WTC11 (cell line): ENCODE results near the gene NCF4. TPM values are rescaled to one million over a fixed set of nuclear protein-coding genes. Genes with fewer than 3 reads are reported as not detected.

Experiments used
- ATAC-seq: fragments of 200-7000 bp; cut with Tn5 transposase; 2 replicates; pipeline ENCODE4 v1.10.0; 2021; ENCODE audit warnings: mild to moderate bottlenecking, moderate library complexity
- CTCF ChIA-PET: fragments of 300-600 bp; sonication (Branson Sonifier 250); formaldehyde crosslinking; loops from one replicate; lab custom pipeline; 2021; ENCODE audit warnings: antibody characterized with exemption; lab: Charles Lee
- POLR2A ChIA-PET: fragments of 350-600 bp; sonication (Branson Sonifier 250); formaldehyde crosslinking; loops from one replicate; lab custom pipeline; 2021; ENCODE audit warnings: antibody characterized with exemption; lab: Charles Lee
- DNase-seq: peaks from one replicate; pipeline ENCODE4 v3.0.0; 2021; ENCODE audit warnings: low spot score
- H3K27ac Mint-ChIP-seq: 2 replicates; pipeline ENCODE4 v1.8.0; 2021; ENCODE audit warnings: mixed read lengths
- H3K27me3 Mint-ChIP-seq: 2 replicates; pipeline ENCODE4 v1.8.0; 2021; ENCODE audit warnings: low read depth, mild to moderate bottlenecking, moderate library complexity, mixed read lengths
- H3K36me3 Mint-ChIP-seq: 2 replicates; pipeline ENCODE4 v1.8.0; 2021; ENCODE audit warnings: mixed read lengths
- H3K4me1 Mint-ChIP-seq: 2 replicates; pipeline ENCODE4 v1.8.0; 2022; ENCODE audit warnings: mixed read lengths
- H3K4me3 Mint-ChIP-seq: 2 replicates; pipeline ENCODE4 v1.8.0; 2021; ENCODE audit warnings: mild to moderate bottlenecking, moderate library complexity, mixed read lengths
- H3K9me3 Mint-ChIP-seq: 2 replicates; pipeline ENCODE4 v1.8.0; 2021; ENCODE audit warnings: mixed read lengths
- EMX1 ChIP-seq: fragments of 250-450 bp; sonication (Bioruptor Pico); IDR thresholded peaks from 2 replicates; pipeline ENCODE4 v1.8.0; 2021; ENCODE audit warnings: mild to moderate bottlenecking
- ESRRA ChIP-seq: sonication (generic); formaldehyde crosslinking; IDR thresholded peaks from 2 replicates; pipeline ENCODE4 v1.8.1; 2022; ENCODE audit warnings: mild to moderate bottlenecking, missing genetic modification reagents, borderline replicate concordance
- GABPB1 ChIP-seq: sonication (generic); formaldehyde crosslinking; IDR thresholded peaks from 2 replicates; pipeline ENCODE4 v1.8.1; 2023; ENCODE audit warnings: mild to moderate bottlenecking, missing genetic modification reagents
- NFATC4 ChIP-seq: fragments of 250-450 bp; sonication (Bioruptor Pico); IDR thresholded peaks from 2 replicates; pipeline ENCODE4 v1.9.0; 2021; ENCODE audit warnings: mild to moderate bottlenecking
- NFE2L1 ChIP-seq: sonication (generic); formaldehyde crosslinking; IDR thresholded peaks from 2 replicates; pipeline ENCODE4 v1.8.1; 2023; ENCODE audit warnings: missing genetic modification reagents
- SMAD3 ChIP-seq: sonication (generic); formaldehyde crosslinking; IDR thresholded peaks from 2 replicates; pipeline ENCODE4 v1.8.0; 2022; ENCODE audit warnings: missing genetic modification reagents, mild to moderate bottlenecking, borderline replicate concordance
- TEAD1 ChIP-seq: sonication (generic); formaldehyde crosslinking; IDR thresholded peaks from 2 replicates; pipeline ENCODE4 v1.8.0; 2022; ENCODE audit warnings: mild to moderate bottlenecking, missing genetic modification reagents
- ZNF121 ChIP-seq: sonication (generic); formaldehyde crosslinking; IDR thresholded peaks from 2 replicates; pipeline ENCODE4 v1.8.0; 2023; ENCODE audit warnings: missing genetic modification reagents
- total RNA-seq: library from RNA; stranded (reverse); gene quantifications from 3 replicates; pipeline ENCODE4 v1.2.3, GENCODE V29; 2021
- TF ChIP-seq, protein P1 (sequence below): sonication (generic); formaldehyde crosslinking; IDR thresholded peaks from 2 replicates; pipeline ENCODE4 v1.8.1; 2022; ENCODE audit warnings: low read depth, missing genetic modification reagents, borderline replicate concordance
- TF ChIP-seq, protein P2 (sequence below): sonication (generic); formaldehyde crosslinking; IDR thresholded peaks from 2 replicates; pipeline ENCODE4 v1.8.1; 2022; ENCODE audit warnings: low read depth, mild to moderate bottlenecking, moderate library complexity, missing genetic modification reagents, borderline replicate concordance
- TF ChIP-seq, protein P3 (sequence below): fragments of 200-600 bp; IDR thresholded peaks from 2 replicates; pipeline ENCODE4 v1.8.0; 2022; ENCODE audit warnings: antibody characterized with exemption
- TF ChIP-seq, protein P4 (sequence below): fragments of 250-450 bp; sonication (Bioruptor Pico); conservative IDR thresholded peaks from 2 replicates; pipeline ENCODE4 v1.9.0; 2021; ENCODE audit warnings: mild to moderate bottlenecking
- TF ChIP-seq, protein P5 (sequence below): fragments of 250-450 bp; sonication (Bioruptor Pico); IDR thresholded peaks from 2 replicates; pipeline ENCODE4 v1.9.0; 2021; ENCODE audit warnings: moderate library complexity, mild to moderate bottlenecking, inconsistent platforms, borderline replicate concordance
- TF ChIP-seq, protein P6 (sequence below): fragments of 250-450 bp; sonication (Bioruptor Pico); IDR thresholded peaks from 2 replicates; pipeline ENCODE4 v1.9.0; 2021; ENCODE audit warnings: mild to moderate bottlenecking
- TF ChIP-seq, protein P7 (sequence below): fragments of 250-450 bp; sonication (Bioruptor Pico); IDR thresholded peaks from 2 replicates; pipeline ENCODE4 v1.9.0; 2021; ENCODE audit warnings: mild to moderate bottlenecking, borderline replicate concordance
- TF ChIP-seq, protein P8 (sequence below): sonication (generic); formaldehyde crosslinking; IDR thresholded peaks from 2 replicates; pipeline ENCODE4 v1.8.0; 2023; ENCODE audit warnings: missing genetic modification reagents

The NCF4 gene
- total RNA-seq, 1 experiment from 2014 or later: not detected

DNA sequence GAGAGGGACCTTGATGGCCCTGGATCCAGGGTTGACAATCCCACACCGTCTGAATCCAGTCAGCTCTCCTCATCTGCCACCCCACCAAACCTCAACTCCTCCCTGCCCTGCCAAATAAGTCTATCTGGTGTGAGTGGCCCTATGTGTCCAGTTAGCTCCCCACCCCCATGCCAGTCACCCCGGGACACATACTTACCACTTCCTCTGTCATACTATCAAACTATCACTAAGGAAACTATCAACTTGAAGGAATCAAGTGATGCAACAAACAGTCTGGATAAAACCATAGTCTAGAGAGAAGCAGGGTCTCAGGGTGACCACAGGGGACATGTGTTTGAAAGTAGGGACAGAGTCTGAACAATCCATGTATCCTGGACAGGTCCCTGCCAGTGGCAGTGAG is 39.4 kb downstream of the NCF4 start:
- ChIA-PET POLR2A (interaction anchor here (0.6 kb wide), 1 partner anchor 90 kb away, joined by 4 read pairs; no protein-coding TSS in a partner anchor), CTCF (interaction anchor here (0.8 to 3.5 kb wide), 7 partner anchors 12 to 77 kb away, joined by 3 to 25 read pairs (median 5); partner anchors contain the start of gene CSF2RB)
- Mint-ChIP-seq H3K27me3 (peaks cover 57% of the 10 kb centered on the region), H3K4me3 (no peak overlapping the region), H3K36me3 (peaks cover 21% of the 10 kb centered on the region), H3K4me1 (peaks cover 27% of the 10 kb centered on the region), H3K9me3 (peaks cover 39% of the 10 kb centered on the region), H3K27ac (peak overlapping the region; percentile 14; the same call in 1 of the 2 replicates)
- DNase-seq (no peak), ATAC-seq (no peak)
- no peak for TF ChIP-seq SMAD3
- TF ChIP-seq, protein P1, sequence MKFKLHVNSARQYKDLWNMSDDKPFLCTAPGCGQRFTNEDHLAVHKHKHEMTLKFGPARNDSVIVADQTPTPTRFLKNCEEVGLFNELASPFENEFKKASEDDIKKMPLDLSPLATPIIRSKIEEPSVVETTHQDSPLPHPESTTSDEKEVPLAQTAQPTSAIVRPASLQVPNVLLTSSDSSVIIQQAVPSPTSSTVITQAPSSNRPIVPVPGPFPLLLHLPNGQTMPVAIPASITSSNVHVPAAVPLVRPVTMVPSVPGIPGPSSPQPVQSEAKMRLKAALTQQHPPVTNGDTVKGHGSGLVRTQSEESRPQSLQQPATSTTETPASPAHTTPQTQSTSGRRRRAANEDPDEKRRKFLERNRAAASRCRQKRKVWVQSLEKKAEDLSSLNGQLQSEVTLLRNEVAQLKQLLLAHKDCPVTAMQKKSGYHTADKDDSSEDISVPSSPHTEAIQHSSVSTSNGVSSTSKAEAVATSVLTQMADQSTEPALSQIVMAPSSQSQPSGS: no peak
- no peak for TF ChIP-seq GABPB1
- TF ChIP-seq, protein P2, sequence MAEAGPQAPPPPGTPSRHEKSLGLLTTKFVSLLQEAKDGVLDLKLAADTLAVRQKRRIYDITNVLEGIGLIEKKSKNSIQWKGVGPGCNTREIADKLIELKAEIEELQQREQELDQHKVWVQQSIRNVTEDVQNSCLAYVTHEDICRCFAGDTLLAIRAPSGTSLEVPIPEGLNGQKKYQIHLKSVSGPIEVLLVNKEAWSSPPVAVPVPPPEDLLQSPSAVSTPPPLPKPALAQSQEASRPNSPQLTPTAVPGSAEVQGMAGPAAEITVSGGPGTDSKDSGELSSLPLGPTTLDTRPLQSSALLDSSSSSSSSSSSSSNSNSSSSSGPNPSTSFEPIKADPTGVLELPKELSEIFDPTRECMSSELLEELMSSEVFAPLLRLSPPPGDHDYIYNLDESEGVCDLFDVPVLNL (CRISPR knock-in tag): no peak
- TF ChIP-seq EMX1 (CRISPR knock-in tag): no peak
- TF ChIP-seq, protein P3, sequence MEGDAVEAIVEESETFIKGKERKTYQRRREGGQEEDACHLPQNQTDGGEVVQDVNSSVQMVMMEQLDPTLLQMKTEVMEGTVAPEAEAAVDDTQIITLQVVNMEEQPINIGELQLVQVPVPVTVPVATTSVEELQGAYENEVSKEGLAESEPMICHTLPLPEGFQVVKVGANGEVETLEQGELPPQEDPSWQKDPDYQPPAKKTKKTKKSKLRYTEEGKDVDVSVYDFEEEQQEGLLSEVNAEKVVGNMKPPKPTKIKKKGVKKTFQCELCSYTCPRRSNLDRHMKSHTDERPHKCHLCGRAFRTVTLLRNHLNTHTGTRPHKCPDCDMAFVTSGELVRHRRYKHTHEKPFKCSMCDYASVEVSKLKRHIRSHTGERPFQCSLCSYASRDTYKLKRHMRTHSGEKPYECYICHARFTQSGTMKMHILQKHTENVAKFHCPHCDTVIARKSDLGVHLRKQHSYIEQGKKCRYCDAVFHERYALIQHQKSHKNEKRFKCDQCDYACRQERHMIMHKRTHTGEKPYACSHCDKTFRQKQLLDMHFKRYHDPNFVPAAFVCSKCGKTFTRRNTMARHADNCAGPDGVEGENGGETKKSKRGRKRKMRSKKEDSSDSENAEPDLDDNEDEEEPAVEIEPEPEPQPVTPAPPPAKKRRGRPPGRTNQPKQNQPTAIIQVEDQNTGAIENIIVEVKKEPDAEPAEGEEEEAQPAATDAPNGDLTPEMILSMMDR: no peak
- TF ChIP-seq, protein P4, sequence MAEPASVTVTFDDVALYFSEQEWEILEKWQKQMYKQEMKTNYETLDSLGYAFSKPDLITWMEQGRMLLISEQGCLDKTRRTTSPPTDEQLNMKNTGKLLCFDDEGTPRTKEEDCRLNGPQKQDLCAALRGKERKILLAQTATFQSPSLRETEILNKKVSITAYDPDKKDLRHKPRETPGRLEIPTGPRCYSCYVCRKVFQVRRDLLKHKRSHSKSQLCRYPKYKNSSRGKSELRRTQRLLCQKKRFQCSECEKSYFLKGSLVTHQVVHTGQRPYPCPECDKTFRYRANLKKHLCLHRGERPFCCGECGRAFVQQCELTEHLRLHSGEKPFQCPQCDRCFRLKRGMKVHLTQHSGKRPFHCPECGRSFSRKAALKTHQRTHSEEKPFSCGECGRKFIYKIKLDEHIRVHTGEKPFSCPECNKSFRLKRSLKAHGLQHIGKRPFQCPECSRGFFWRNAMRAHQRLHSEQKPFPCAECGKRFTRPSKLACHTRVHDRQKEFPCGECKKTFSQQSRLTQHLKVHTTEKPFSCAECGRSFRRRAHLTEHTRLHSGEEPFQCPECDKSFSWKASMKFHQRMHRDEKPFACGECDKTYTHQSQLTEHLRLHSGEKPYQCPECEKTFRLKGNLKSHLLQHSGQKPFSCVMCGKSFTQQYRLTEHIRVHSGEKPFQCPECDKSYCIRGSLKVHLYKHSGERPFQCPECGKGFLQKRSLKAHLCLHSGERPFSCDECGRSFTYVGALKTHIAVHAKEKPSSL (CRISPR knock-in tag): no peak
- no peak for TF ChIP-seq NFE2L1 (CRISPR knock-in tag)
- no peak for TF ChIP-seq TEAD1 (CRISPR knock-in tag)
- TF ChIP-seq, protein P5, sequence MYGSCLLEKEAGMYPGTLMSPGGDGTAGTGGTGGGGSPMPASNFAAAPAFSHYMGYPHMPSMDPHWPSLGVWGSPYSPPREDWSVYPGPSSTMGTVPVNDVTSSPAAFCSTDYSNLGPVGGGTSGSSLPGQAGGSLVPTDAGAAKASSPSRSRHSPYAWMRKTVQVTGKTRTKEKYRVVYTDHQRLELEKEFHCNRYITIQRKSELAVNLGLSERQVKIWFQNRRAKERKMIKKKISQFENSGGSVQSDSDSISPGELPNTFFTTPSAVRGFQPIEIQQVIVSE (CRISPR knock-in tag): no peak
- no peak for TF ChIP-seq ESRRA (CRISPR knock-in tag)
- TF ChIP-seq, protein P6, sequence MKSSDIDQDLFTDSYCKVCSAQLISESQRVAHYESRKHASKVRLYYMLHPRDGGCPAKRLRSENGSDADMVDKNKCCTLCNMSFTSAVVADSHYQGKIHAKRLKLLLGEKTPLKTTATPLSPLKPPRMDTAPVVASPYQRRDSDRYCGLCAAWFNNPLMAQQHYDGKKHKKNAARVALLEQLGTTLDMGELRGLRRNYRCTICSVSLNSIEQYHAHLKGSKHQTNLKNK (CRISPR knock-in tag): no peak
- no peak for TF ChIP-seq NFATC4
- no peak for TF ChIP-seq ZNF121 (CRISPR knock-in tag)
- TF ChIP-seq, protein P7, sequence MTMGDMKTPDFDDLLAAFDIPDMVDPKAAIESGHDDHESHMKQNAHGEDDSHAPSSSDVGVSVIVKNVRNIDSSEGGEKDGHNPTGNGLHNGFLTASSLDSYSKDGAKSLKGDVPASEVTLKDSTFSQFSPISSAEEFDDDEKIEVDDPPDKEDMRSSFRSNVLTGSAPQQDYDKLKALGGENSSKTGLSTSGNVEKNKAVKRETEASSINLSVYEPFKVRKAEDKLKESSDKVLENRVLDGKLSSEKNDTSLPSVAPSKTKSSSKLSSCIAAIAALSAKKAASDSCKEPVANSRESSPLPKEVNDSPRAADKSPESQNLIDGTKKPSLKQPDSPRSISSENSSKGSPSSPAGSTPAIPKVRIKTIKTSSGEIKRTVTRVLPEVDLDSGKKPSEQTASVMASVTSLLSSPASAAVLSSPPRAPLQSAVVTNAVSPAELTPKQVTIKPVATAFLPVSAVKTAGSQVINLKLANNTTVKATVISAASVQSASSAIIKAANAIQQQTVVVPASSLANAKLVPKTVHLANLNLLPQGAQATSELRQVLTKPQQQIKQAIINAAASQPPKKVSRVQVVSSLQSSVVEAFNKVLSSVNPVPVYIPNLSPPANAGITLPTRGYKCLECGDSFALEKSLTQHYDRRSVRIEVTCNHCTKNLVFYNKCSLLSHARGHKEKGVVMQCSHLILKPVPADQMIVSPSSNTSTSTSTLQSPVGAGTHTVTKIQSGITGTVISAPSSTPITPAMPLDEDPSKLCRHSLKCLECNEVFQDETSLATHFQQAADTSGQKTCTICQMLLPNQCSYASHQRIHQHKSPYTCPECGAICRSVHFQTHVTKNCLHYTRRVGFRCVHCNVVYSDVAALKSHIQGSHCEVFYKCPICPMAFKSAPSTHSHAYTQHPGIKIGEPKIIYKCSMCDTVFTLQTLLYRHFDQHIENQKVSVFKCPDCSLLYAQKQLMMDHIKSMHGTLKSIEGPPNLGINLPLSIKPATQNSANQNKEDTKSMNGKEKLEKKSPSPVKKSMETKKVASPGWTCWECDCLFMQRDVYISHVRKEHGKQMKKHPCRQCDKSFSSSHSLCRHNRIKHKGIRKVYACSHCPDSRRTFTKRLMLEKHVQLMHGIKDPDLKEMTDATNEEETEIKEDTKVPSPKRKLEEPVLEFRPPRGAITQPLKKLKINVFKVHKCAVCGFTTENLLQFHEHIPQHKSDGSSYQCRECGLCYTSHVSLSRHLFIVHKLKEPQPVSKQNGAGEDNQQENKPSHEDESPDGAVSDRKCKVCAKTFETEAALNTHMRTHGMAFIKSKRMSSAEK (CRISPR knock-in tag): no peak
- TF ChIP-seq, protein P8, sequence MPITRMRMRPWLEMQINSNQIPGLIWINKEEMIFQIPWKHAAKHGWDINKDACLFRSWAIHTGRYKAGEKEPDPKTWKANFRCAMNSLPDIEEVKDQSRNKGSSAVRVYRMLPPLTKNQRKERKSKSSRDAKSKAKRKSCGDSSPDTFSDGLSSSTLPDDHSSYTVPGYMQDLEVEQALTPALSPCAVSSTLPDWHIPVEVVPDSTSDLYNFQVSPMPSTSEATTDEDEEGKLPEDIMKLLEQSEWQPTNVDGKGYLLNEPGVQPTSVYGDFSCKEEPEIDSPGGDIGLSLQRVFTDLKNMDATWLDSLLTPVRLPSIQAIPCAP (CRISPR knock-in tag): no peak
